HG03432 (cell line): ENCODE data around the gene CDIPT.
"Not testable (repeated sequence)": the region's sequence is repeated elsewhere in the genome, so short reads cannot be mapped to it uniquely, and the experiment has no call there.

Experiments
- ATAC-seq: cut with Tn5 transposase; IDR thresholded peaks from one replicate; pipeline ENCODE4 v1.9.1; 2021; ENCODE audit warnings: mild to moderate bottlenecking, moderate library complexity; ENCODE audit not compliant: unreplicated experiment

Gene CDIPT

DNA sequence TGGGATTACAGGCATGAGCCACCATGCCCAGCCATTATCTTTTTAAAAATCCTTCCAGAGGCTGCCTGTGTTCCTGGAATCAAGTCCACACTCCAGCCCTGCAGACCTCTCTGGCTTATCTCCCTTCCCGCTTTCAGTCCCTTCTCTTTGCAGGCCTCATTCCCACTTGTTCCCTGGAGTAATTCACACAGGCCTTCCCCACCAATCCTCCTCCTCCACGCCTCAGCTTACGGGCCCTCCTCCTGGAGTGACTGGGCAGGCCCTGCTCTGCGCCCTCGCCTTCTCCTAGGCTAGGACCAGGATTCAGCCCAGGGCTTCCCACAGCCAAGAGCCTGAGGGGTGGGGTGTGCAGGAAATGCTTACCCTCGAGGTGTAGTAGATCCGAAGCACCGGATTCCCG, 2.8 kb downstream of the CDIPT start:
- ATAC-seq = no peak

DNA sequence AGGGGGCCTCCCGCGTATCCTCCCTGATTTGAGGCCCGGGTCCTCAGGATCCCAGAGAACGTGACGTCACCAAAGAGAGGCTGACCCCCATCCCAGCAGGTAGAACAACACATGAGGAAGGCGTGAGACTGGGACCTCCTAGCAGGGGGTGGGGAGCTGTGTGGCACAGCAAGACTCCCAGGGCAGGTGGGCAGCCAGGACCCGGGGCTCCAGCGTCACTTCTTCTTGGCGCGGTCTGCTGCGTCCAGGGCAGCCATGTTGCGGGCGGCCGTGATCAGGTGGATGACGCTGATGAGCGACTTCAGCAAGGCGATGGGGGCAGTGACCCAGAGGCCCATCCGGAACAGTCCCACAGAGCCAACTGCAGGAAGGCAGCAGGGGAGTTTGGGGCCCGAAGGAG, 4.1 kb downstream of the CDIPT start:
- no peak for ATAC-seq

DNA sequence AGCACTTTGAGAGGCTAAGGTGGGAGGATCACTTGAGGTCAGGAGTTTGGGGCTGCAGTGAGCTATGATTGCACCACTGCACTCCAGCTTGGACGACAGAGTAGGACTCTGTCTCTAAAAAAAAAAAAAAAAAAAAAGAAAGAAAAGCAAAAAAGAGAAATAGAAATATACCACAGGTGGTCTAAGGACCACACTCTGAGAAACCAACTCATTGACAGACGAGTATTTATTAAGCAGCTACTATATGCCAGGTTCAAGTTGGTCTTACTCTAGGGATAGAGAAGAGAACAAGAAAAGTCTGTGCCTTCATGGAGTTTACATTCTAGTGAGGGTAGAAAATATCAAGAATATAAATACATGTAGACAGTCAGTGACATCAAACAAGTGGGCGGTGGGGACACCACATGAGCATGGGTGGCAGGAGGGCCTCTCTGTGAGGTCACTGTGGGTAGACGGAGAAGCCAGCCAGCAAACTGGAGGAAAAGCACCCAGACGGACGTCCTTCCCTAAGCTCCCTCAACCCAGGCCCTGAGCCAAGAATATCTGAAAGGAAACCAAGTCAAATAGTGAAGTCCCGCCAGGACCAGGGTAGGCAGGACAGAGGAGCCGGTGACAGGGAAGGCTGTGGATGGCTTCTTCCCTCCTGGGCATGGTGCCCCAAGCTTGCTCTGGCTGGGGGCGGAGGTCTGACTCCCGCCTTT, 4.7 kb downstream of the CDIPT start:
- ATAC-seq = no peak

DNA sequence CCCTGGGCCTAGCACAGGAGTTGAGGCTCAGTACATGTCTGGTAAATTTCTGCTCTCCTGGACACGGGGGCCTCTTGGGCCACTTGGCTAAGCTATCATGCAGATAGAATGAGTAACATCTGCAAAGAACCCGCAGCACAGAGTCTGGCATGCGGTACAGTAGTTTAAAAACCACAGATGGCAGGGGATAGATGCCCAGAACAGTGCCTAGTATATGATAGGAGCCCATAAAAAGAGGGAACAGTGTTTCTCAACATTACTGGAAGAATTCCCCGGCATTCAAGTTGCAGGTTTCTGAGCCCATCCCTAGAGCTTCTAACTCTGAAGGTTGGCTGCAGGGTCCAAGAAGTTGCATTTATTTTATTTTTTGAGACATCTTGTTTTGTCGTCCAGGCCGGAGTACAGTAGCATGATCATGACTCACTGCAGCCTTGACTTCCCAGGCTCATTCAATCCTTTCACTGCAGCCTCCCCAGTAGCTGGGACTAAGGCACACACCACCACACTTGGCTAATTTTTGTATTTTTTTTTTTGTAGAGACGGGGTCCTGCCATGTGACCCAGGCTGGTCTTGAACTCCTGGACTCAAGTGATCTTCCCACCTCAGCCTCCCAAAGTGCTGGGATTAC, 5.8 kb downstream of the CDIPT start:
- ATAC-seq = no peak

DNA sequence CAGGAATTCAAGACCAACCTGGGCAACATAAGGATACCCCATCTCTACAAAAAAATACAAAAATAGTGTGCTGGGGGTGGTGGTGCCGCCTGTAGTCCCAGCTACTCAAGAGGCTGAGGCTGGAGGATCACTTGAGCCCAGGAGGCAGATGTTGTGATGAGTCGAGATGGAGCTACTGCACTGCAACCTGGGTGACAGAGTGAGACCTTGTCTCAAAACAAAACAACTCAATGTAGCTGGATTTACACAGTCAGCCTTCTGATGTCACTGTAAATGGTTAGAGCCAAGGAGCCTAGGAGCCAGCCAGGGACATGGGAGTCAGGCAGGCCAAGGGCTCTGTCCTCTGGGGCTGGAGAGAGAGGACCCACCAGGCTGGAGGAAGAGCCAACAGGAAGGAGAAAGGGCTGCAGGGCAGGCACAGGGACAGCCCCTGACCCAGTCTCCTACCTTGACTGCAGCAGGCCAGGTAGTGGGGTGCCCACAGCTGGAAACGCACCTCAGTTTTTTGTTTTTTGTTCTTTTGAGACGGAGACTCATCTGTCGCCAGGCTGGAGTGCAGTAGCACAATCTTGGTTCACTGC, 8.4 kb downstream of the CDIPT start:
- ATAC-seq = no peak

DNA sequence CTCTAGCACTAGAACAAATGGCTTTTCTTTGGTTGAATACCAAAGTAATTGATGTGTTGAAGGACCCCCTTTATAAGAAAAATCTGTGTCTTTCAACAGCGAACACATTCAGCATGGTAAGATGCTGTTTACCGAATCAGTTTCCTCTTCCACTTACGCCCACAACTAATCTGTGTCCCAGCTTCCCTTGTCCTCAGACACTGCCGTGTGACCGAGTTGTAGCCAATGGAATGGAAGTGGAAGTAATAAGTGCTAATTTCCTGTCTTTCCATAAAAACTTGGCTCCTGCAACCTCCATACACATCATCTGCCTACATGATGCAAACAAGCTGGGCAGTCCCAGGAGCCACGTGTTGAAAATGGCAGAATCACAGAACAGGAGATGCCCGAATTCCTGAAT, 10.4 kb downstream of the CDIPT start:
- ATAC-seq = no peak

DNA sequence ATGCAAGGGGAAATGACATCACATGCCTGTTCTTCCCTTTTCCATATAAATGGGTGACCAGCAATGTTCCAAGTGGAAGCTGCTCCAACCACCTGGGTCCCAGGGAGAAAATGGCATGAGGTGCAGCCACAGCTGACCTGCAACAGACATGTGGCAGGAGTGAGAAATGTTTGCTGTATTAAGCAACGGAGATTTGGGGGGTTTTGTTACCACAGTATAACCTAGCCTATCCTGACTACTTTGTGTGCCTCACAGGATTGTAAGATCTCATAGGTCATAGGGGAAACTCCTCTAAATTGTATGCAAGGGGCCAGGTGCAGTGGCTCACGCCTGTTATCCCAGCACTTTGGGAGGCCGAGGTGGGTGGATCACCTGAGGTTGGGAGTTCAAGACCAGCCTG, 12.0 kb downstream of the CDIPT start:
- no peak for ATAC-seq

DNA sequence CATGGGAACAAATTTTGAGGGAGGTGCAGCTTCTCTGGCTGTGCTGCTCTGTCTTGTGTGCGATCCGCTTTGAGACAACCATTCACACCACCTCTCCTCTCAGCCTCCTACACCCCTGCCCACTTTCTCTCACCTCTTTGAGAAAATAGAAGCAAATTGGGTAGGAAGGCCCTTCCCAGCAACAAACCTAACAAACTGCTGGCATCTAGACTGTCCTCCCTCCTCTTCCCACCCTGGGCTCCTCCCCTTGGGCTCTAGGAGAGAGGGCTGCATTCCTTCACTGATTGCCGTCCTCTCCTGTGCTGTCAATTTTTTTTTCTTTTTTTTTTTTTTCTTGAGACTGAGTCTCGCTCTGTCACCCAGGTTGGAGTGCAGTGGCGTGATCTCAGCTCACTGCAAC, 13.5 kb downstream of the CDIPT start:
- no peak for ATAC-seq

DNA sequence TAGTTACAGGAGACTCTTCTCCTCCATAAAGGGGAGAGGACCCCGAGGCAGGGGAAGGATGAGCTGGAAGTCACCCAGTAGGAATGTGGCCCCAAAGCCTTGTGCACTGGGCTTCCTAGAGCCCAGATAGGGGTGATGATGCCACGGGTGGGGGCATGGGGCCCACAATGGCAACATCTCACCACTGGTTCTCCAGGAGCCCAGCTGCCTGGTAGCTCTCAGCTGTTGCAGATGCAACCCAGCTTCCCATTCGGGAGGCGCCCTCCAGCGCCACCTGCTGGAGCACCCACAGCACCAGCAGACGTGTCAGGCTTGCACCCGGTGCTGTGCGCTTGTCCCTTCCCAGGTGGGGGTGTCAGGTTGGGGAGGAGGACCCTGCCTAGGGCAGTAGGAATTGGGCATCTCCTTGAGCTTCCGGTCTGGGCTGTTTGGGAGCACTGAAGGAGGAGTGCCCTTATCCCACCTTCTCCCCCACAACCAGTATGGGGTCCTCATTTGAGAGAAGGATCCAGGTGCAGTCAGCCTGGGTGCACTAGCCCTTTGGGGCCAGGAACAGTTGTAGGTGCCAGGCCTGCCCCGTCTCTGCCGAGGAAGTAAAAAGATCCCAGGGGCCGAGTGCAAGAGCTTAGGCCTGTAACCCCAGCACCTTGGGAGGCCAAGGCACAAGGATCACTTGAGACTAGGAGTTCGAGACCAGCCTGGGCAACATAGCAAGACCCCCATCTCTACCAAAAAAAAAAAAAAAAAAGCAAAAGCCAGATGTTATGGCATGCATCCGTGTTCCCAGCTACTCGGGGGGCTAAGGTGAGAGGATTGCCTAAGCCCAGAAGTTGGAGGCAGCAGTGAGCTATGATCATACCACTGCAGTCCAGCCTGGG, 14.4 kb downstream of the CDIPT start:
- no peak for ATAC-seq

DNA sequence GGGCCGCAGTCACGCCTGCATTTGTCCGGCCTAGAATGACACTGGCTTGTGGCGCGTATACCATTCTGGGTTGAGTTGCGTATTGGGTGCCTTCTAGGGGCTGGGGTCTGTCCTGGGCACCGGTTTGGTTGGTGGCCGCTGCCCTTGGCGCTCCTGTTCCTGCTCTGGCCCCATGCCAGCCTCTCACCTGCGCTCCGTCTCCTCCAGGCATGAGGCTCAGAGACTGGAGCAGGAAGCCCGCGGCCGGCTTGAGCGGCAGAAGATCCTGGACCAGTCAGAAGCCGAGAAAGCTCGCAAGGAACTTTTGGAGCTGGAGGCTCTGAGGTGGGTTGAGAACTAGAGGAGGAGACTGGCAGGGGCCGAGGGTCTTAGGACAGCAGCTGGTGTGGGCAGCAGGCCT, 17.4 kb downstream of the CDIPT start:
- ATAC-seq = no peak

DNA sequence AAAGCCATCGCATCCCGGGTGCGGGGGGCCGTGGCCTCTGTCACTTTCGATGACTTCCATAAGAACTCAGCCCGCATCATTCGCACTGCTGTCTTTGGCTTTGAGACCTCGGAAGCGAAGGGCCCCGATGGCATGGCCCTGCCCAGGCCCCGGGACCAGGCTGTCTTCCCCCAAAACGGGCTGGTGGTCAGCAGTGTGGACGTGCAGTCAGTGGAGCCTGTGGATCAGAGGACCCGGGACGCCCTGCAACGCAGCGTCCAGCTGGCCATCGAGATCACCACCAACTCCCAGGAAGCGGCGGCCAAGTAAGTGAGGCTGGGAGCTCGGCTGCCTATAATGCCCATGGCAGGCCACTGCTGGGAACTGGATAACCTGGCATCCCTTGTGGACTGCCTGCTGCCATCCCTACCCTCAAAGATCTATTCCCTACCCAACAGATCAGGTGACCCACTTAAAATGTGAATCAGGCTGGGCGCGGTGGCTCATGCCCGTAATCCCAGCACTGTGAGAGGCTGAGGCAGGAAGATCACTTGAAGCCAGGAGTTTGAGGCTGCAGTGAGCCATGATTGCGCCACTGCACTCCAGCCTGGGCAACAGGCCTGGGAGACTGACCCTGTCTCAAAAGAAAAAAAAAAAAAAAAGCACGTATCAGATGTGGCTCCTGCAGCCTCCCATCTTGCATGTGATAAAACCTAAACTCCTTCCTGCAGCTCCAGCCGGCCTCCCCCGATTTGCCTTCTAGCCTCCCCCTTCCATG, 18.3 kb downstream of the CDIPT start:
- ATAC-seq = no peak

DNA sequence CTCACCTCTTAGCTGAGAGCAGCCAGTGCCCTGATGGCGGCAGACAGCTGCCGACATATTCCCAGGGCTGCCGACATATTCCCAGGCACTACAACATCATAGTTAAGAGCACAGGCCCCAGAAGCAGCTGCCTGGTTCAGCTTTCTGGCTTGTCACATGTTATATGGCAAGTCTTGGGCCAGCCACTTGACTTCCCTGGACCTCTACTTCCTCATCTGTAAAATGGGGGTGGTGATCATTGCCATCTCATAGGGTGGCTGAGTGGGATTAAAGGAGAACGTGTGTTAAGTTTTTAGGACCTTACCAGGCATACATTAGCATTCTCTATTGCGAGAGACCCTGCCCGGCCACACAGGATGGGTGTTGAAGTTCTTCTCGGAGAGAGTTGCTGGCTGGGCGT, 19.1 kb downstream of the CDIPT start:
- no peak for ATAC-seq

DNA sequence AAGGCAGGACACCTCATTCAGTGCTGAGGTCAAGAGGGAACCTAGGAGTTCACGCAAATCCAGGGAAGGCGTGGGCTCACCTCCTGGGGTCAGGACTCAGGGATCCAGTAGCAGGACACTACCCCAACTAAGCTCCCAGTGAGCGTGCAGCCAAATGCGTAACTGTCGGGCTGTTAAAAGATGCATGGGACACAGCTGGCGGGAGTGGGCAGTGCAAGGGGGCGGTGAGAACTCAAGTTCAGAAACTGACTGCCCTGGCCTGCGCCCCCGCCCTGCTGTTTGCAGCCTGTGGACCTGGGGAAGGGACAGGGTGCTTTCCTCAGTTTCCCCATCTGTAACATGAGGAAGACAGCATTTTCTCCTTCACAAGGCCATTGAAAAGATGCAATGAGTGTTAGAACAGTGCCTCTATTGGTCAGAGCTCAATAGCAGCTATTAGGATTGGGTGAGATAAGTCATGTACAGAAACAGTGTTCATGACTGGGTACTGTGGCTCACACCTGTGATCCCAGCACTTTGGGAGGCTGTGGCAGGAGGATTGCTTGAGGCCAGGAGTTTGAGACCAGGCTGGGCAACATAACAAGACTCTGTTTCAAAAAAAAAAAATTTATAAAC, 20.2 kb downstream of the CDIPT start:
- ATAC-seq = no peak

DNA sequence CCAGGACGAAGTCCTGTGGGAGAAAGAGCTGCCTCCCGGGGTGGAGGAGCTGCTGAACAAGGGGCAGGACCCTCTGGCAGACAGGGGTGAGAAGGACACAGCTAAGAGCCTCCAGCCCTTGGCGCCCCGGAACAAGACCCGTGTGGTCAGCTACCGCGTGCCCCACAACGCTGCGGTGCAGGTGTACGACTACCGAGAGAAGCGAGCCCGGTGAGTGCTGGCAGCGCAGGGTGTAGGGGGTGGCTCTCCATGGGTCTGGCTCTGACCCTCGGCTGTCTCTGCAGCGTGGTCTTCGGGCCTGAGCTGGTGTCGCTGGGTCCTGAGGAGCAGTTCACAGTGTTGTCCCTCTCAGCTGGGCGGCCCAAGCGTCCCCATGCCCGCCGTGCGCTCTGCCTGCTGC, 21.4 kb downstream of the CDIPT start:
- no peak for ATAC-seq

DNA sequence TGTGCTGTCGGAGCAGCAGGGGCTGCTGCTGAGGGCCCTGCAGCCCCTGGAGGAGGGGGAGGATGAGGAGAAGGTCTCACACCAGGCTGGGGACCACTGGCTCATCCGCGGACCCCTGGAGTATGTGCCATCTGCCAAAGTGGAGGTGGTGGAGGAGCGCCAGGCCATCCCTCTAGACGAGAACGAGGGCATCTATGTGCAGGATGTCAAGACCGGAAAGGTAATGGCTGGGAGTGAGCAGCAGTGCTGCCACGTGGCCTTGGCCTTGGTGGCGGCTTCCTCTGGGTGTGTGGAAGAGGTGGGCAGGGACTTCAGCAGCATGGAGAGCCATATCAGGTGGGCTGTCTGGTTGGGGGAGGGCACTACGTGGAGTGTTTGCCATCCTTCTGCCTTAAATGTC, 22.8 kb downstream of the CDIPT start:
- ATAC-seq = no peak

DNA sequence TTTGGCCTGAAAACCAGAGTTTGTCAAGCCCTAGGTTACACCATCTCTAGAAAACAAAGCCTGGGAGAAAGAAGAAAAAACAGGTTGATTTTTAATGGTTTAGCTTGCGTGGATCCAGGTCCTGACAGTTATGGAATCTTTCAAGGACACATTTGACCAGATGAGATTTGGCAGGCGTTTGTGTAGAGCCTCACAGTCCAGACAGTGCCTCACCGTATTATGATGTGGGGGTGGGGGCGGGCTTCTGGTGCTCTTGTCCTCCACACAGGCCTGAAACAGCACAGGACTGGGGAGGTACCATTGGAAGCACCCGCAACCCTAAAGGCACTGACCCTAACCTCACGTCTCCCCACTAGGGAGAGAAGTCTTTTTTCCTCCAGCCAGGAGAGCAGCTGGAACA, 23.2 kb downstream of the CDIPT start:
- ATAC-seq = no peak

DNA sequence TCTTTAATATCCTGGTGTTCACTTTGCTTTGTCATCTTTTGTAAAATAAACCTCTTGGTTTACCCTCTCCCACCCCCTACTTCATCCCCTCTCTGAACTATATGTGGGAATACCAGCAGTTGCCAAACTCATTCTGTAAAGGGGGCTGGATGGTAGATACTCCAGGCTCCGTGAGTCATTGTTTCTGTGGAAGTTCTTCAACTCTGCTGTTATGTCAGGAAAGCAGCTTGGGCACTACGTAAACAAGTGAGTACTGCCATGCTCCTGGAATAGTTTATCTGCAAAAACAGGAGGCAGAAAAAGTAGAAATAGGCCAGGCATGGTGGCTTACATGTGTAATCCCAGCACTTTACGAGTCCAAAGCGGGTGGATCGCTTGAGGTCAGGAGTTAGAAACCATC, 25.2 kb downstream of the CDIPT start:
- no peak for ATAC-seq

DNA sequence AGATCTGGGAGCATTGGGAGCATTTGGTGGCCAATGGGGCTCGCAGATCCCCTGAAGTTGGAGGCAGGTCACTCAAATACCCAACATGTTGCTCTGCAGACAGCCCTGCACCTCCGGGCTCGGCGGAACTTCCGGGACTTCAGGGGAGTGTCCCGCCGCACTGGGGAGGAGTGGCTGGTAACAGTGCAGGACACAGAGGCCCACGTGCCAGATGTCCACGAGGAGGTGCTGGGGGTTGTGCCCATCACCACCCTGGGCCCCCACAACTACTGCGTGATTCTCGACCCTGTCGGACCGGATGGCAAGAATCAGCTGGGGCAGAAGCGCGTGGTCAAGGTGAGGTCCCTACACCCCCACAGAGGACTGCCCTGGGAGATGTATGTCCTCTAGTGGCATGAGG, 26.4 kb downstream of the CDIPT start:
- ATAC-seq = no peak

DNA sequence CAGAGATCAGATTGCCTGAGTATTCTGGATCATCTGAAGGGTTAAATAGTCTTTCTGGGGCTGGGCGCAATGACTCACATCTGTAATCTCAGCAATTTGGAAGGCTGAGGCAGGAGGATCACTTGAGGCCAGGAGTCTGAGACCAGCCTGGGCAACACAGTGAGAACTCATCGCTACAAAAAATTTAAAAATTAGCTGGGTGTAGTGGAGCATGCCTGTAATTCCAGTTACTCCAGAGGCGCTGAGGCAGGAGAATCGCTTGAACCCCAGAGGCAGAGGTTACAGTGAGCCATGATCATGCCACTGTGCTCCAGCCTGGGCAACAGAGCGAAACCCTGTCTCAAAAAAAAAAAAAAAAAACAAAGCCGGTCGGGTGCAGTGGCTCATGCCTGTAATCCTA, 27.1 kb downstream of the CDIPT start:
- no peak for ATAC-seq

DNA sequence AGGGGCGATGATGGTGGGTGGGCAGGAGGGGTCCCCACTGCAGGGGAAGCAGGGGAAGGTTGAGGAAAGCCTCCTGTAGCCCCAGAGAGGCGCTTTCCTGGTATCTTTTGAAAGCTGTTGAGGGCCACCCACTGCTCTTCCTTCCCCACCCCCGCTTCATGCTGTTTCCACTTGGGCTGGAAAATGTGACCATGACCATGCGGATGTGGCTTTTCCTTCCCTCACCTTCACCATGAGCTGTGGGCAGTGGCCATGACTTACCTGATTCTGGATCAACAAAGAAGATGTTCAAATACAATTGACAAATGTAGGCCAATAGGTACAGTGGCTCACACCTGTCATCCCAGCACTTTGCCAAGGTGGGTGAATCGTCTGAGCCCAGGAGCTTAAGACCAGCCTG, 28.9 kb downstream of the CDIPT start:
- no peak for ATAC-seq

DNA sequence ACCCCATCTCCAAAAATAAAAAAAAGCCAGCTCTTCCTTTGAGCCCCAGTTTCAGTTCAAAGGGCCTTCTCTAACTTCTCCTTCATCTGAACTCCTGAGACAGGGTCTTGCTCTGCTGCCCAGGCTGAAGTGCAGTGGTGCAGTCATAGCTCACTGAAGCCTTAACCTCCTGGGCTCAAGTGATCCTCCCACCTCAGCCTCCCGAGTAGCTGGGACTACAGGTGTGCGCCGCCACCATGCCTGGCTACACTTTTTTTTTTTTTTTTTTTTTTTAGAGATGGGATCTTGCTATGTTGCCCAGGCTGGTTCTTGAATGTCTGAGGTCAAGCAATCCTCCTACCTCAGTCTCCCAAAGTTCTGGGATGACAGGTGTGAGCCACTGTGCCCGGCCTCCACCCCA, 29.8 kb downstream of the CDIPT start:
- ATAC-seq = not testable (repeated sequence)
